ENCODE data around the gene PTHLH. TPM values are rescaled to one million over a fixed set of nuclear protein-coding genes. Genes with fewer than 3 reads are reported as not detected.

The PTHLH gene
- total RNA-seq, 5 donors from 2014 or later (not counting 1 experiment from before 2014, with no cell fraction given) = not detected

GRCh38 chr12:27995406-27995805, 22.9 kb upstream of the PTHLH start:
- peaks cover 0 to 3% (median 0%) of the 10 kb centered on the region in 3 donors for H3K9me3 Mint-ChIP-seq
- 100% methylated on average over 1 of the region's 1 CpG for WGBS (ENCODE audit: insufficient coverage)
- peaks cover 0 to 7% of the 10 kb centered on the region in 2 donors for H3K27me3 Mint-ChIP-seq
- no peak for DNase-seq
- Histone ChIP-seq H3K27me3 (replicated peaks in 1 of 2; ENCODE audit: control insufficient read depth in 2 of 2, extremely low read depth in 1 of 2, insufficient read depth in 2 of 2, low read length in 1 of 2) (no peaks in the 10 kb centered on the region), H3K36me3 (ENCODE audit: control insufficient read depth in 2 of 2, extremely low read depth in 1 of 2, insufficient read depth in 1 of 2, low read length in 1 of 2) (no peaks in the 10 kb centered on the region), H3K27ac (ENCODE audit: low read length) (no peak overlapping the region), H3K9me3 (peaks cover 2% of the 10 kb centered on the region), H3K4me3 (ENCODE audit: control insufficient read depth in 1 of 2, extremely low read depth in 1 of 2, low read length in 1 of 2) (no peak overlapping the region), H3K4me1 (ENCODE audit: control insufficient read depth in 1 of 2, extremely low read depth in 1 of 2, insufficient read depth in 2 of 2, low read length in 2 of 2) (no peaks in the 10 kb centered on the region)
- no peaks in the 10 kb centered on the region for H3K36me3 Mint-ChIP-seq
- H3K4me1 Mint-ChIP-seq = no peaks in the 10 kb centered on the region
- no peak for ATAC-seq (replicated peaks in 1 of 4)
- ChIA-PET POLR2A (no interaction called here), CTCF (no interaction called here)
- H3K4me3 Mint-ChIP-seq = no peak overlapping the region
- H3K27ac Mint-ChIP-seq = no peak overlapping the region

GRCh38 chr12:27988594-27989233, 16.2 kb upstream of the PTHLH start:
- ATAC-seq (replicated peaks in 1 of 4) (no peak), DNase-seq (no peak)
- no peaks in the 10 kb centered on the region for H3K4me1 ChIP-seq (ENCODE audit: control insufficient read depth in 1 of 2, extremely low read depth in 1 of 2, insufficient read depth in 2 of 2, low read length in 2 of 2)
- H3K27ac ChIP-seq (ENCODE audit: low read length) = no peak overlapping the region
- no peaks in the 10 kb centered on the region for H3K36me3 ChIP-seq (ENCODE audit: control insufficient read depth in 2 of 2, extremely low read depth in 1 of 2, insufficient read depth in 1 of 2, low read length in 1 of 2)
- H3K27me3 Mint-ChIP-seq = peaks cover 3 to 6% of the 10 kb centered on the region in 2 donors
- no CpG with 5 or more reads among the region's 2 CpGs for WGBS (ENCODE audit: insufficient coverage)
- peaks cover 0 to 4% (median 3%) of the 10 kb centered on the region in 3 donors for H3K9me3 Mint-ChIP-seq
- no peak overlapping the region for H3K4me3 ChIP-seq (ENCODE audit: control insufficient read depth in 1 of 2, extremely low read depth in 1 of 2, low read length in 1 of 2)
- CTCF ChIA-PET = no interaction called here
- H3K9me3 ChIP-seq = peaks cover 2% of the 10 kb centered on the region
- H3K4me1 Mint-ChIP-seq = no peaks in the 10 kb centered on the region
- H3K4me3 Mint-ChIP-seq = no peak overlapping the region
- H3K27me3 ChIP-seq (replicated peaks in 1 of 2; ENCODE audit: control insufficient read depth in 2 of 2, extremely low read depth in 1 of 2, insufficient read depth in 2 of 2, low read length in 1 of 2) = no peaks in the 10 kb centered on the region
- POLR2A ChIA-PET = no interaction called here
- no peaks in the 10 kb centered on the region for H3K36me3 Mint-ChIP-seq
- no peak overlapping the region for H3K27ac Mint-ChIP-seq

GRCh38 chr12:27987331-27987730, 14.8 kb upstream of the PTHLH start:
- Mint-ChIP-seq H3K27me3 (peaks cover 14 to 18% of the 10 kb centered on the region in 2 donors), H3K4me1 (no peaks in the 10 kb centered on the region), H3K36me3 (no peaks in the 10 kb centered on the region), H3K4me3 (no peak overlapping the region), H3K27ac (no peak overlapping the region), H3K9me3 (peaks cover 0 to 4% (median 3%) of the 10 kb centered on the region in 3 donors)
- no peaks in the 10 kb centered on the region for H3K27me3 ChIP-seq (replicated peaks in 1 of 2; ENCODE audit: control insufficient read depth in 2 of 2, extremely low read depth in 1 of 2, insufficient read depth in 2 of 2, low read length in 1 of 2)
- ATAC-seq (replicated peaks in 1 of 4) = no peak
- CTCF ChIA-PET = no interaction called here
- DNase-seq = no peak
- H3K4me3 ChIP-seq (ENCODE audit: control insufficient read depth in 1 of 2, extremely low read depth in 1 of 2, low read length in 1 of 2) = no peak overlapping the region
- 47% methylated on average over 3 of the region's 5 CpGs for WGBS (ENCODE audit: insufficient coverage)
- H3K9me3 ChIP-seq = peaks cover 2% of the 10 kb centered on the region
- no peak overlapping the region for H3K27ac ChIP-seq (ENCODE audit: low read length)
- POLR2A ChIA-PET = interaction anchor here in 1 of 2 donors (0.6 kb wide), 1 partner anchor 12 kb away, joined by 6 read pairs; no protein-coding TSS in a partner anchor
- no peaks in the 10 kb centered on the region for H3K36me3 ChIP-seq (ENCODE audit: control insufficient read depth in 2 of 2, extremely low read depth in 1 of 2, insufficient read depth in 1 of 2, low read length in 1 of 2)
- no peaks in the 10 kb centered on the region for H3K4me1 ChIP-seq (ENCODE audit: control insufficient read depth in 1 of 2, extremely low read depth in 1 of 2, insufficient read depth in 2 of 2, low read length in 2 of 2)

GRCh38 chr12:27984275-27984674, 11.7 kb upstream of the PTHLH start:
- Histone ChIP-seq H3K4me1 (ENCODE audit: control insufficient read depth in 1 of 2, extremely low read depth in 1 of 2, insufficient read depth in 2 of 2, low read length in 2 of 2) (no peaks in the 10 kb centered on the region), H3K36me3 (ENCODE audit: control insufficient read depth in 2 of 2, extremely low read depth in 1 of 2, insufficient read depth in 1 of 2, low read length in 1 of 2) (no peaks in the 10 kb centered on the region), H3K4me3 (ENCODE audit: control insufficient read depth in 1 of 2, extremely low read depth in 1 of 2, low read length in 1 of 2) (no peak overlapping the region), H3K9me3 (no peaks in the 10 kb centered on the region), H3K27me3 (replicated peaks in 1 of 2; ENCODE audit: control insufficient read depth in 2 of 2, extremely low read depth in 1 of 2, insufficient read depth in 2 of 2, low read length in 1 of 2) (peaks cover 0 to 9% of the 10 kb centered on the region in 2 experiments), H3K27ac (ENCODE audit: low read length) (no peak overlapping the region)
- no peak overlapping the region for H3K4me3 Mint-ChIP-seq
- ChIA-PET POLR2A (no interaction called here), CTCF (no interaction called here)
- H3K9me3 Mint-ChIP-seq = peaks cover 0 to 4% (median 0%) of the 10 kb centered on the region in 3 donors
- ATAC-seq (replicated peaks in 1 of 4) = no peak
- peaks cover 23 to 44% of the 10 kb centered on the region in 2 donors for H3K27me3 Mint-ChIP-seq
- H3K4me1 Mint-ChIP-seq = no peaks in the 10 kb centered on the region
- H3K36me3 Mint-ChIP-seq = no peaks in the 10 kb centered on the region
- no CpG with 5 or more reads among the region's 2 CpGs for WGBS (ENCODE audit: insufficient coverage)
- no peak overlapping the region for H3K27ac Mint-ChIP-seq
- no peak for DNase-seq

DNA sequence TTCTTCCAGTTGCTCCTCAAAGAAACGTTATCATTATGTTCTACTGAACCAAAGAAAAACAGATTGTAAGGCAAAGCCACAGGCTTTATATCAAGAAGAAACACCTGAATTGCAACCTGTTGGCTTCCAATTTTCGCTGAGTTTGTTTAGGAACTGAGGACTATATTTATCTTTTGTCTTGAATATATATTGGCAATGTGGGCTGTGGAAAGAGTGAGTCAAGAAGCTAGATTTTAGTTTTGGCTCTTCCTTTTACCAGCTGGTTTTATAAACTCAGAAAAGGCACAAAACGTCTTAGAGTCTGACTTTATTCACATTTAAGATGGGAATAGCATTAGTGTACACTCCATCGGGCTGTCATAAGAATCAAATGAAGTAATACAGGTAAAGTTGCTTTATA, 10.4 kb upstream of the PTHLH start:
- H3K27ac Mint-ChIP-seq = no peak overlapping the region
- no peak overlapping the region for H3K27ac ChIP-seq (ENCODE audit: low read length)
- no CpG with 5 or more reads among the region's 4 CpGs for WGBS (ENCODE audit: insufficient coverage)
- no peaks in the 10 kb centered on the region for H3K4me1 Mint-ChIP-seq
- peaks cover 36 to 53% of the 10 kb centered on the region in 2 donors for H3K27me3 Mint-ChIP-seq
- H3K27me3 ChIP-seq (replicated peaks in 1 of 2; ENCODE audit: control insufficient read depth in 2 of 2, extremely low read depth in 1 of 2, insufficient read depth in 2 of 2, low read length in 1 of 2) = peaks cover 0 to 9% of the 10 kb centered on the region in 2 experiments
- DNase-seq (no peak), ATAC-seq (replicated peaks in 1 of 4) (no peak)
- H3K9me3 Mint-ChIP-seq = peaks cover 0 to 2% (median 0%) of the 10 kb centered on the region in 3 donors
- POLR2A ChIA-PET = no interaction called here
- H3K4me3 Mint-ChIP-seq = no peak overlapping the region
- H3K4me3 ChIP-seq (ENCODE audit: control insufficient read depth in 1 of 2, extremely low read depth in 1 of 2, low read length in 1 of 2) = no peak overlapping the region
- no peaks in the 10 kb centered on the region for H3K9me3 ChIP-seq
- CTCF ChIA-PET = no interaction called here
- H3K36me3 ChIP-seq (ENCODE audit: control insufficient read depth in 2 of 2, extremely low read depth in 1 of 2, insufficient read depth in 1 of 2, low read length in 1 of 2) = no peaks in the 10 kb centered on the region
- no peaks in the 10 kb centered on the region for H3K36me3 Mint-ChIP-seq
- no peaks in the 10 kb centered on the region for H3K4me1 ChIP-seq (ENCODE audit: control insufficient read depth in 1 of 2, extremely low read depth in 1 of 2, insufficient read depth in 2 of 2, low read length in 2 of 2)

GRCh38 chr12:27982385-27982784, 9.9 kb upstream of the PTHLH start:
- Histone ChIP-seq H3K27ac (ENCODE audit: low read length) (no peak overlapping the region), H3K4me1 (ENCODE audit: control insufficient read depth in 1 of 2, extremely low read depth in 1 of 2, insufficient read depth in 2 of 2, low read length in 2 of 2) (no peaks in the 10 kb centered on the region), H3K27me3 (replicated peaks in 1 of 2; ENCODE audit: control insufficient read depth in 2 of 2, extremely low read depth in 1 of 2, insufficient read depth in 2 of 2, low read length in 1 of 2) (peaks cover 0 to 12% of the 10 kb centered on the region in 2 experiments), H3K9me3 (no peaks in the 10 kb centered on the region), H3K4me3 (ENCODE audit: control insufficient read depth in 1 of 2, extremely low read depth in 1 of 2, low read length in 1 of 2) (no peak overlapping the region), H3K36me3 (ENCODE audit: control insufficient read depth in 2 of 2, extremely low read depth in 1 of 2, insufficient read depth in 1 of 2, low read length in 1 of 2) (no peaks in the 10 kb centered on the region)
- no peaks in the 10 kb centered on the region for H3K36me3 Mint-ChIP-seq
- peaks cover 41 to 56% of the 10 kb centered on the region in 2 donors for H3K27me3 Mint-ChIP-seq
- H3K27ac Mint-ChIP-seq = no peak overlapping the region
- no CpG with 5 or more reads among the region's 2 CpGs for WGBS (ENCODE audit: insufficient coverage)
- H3K9me3 Mint-ChIP-seq = no peaks in the 10 kb centered on the region
- ATAC-seq (replicated peaks in 1 of 4) (no peak), DNase-seq (no peak)
- ChIA-PET CTCF (no interaction called here), POLR2A (no interaction called here)
- no peaks in the 10 kb centered on the region for H3K4me1 Mint-ChIP-seq
- H3K4me3 Mint-ChIP-seq = no peak overlapping the region

All from T-cell (primary cell).